GM18867 (cell line): Measurements from ENCODE around the gene GATA1.

ENCODE experiments used
- ATAC-seq: cut with Tn5 transposase; IDR thresholded peaks from one replicate; pipeline ENCODE4 v1.9.1; 2021; ENCODE audit warnings: mild to moderate bottlenecking, moderate library complexity; ENCODE audit not compliant: unreplicated experiment

GATA1 gene

GRCh38 chrX:48786341-48786800 is at the start of gene GATA1:
GATA1 (plus strand) TSS chrX:48786590; CDS start chrX:48791110, 4,520 bp downstream.
- no peak for ATAC-seq

- no peak for ATAC-seq
Measured at GRCh38 chrX:48736878-48737212, 49.5 kb upstream of the GATA1 start.

- ATAC-seq: peak; percentile 98
Measured at GRCh38 chrX:48737213-48737938, 49.0 kb upstream of the GATA1 start.

- no peak for ATAC-seq
Measured at GRCh38 chrX:48737940-48738339, 48.5 kb upstream of the GATA1 start.

GRCh38 chrX:48741834-48742233 is 44.6 kb upstream of the GATA1 start:
- ATAC-seq: no peak

GRCh38 chrX:48745222-48745621 is 41.2 kb upstream of the GATA1 start:
- ATAC-seq: no peak

- ATAC-seq: no peak
Measured at GRCh38 chrX:48747415-48748016, 38.9 kb upstream of the GATA1 start.

GRCh38 chrX:48749182-48749581 is 37.2 kb upstream of the GATA1 start:
- ATAC-seq: no peak

- ATAC-seq: no peak
Measured at GRCh38 chrX:48751343-48751742, 35.0 kb upstream of the GATA1 start.

GRCh38 chrX:48752498-48752897 is 33.9 kb upstream of the GATA1 start:
- no peak for ATAC-seq

- ATAC-seq: no peak
Measured at GRCh38 chrX:48753708-48754228, 32.6 kb upstream of the GATA1 start.

GRCh38 chrX:48754238-48754637 is 32.2 kb upstream of the GATA1 start:
- no peak for ATAC-seq

GRCh38 chrX:48761674-48762471 is 24.5 kb upstream of the GATA1 start, which contains the start of gene GLOD5:
GLOD5 (plus strand) TSS chrX:48761747; CDS start chrX:48761791, 44 bp downstream.
- no peak for ATAC-seq

GRCh38 chrX:48769230-48769629 is 17.2 kb upstream of the GATA1 start:
- no peak for ATAC-seq

- ATAC-seq: no peak
Measured at GRCh38 chrX:48770296-48770695, 16.1 kb upstream of the GATA1 start.

GRCh38 chrX:48772602-48773001 is 13.8 kb upstream of the GATA1 start:
- ATAC-seq: no peak

GRCh38 chrX:48776818-48777439 is 9.5 kb upstream of the GATA1 start:
- ATAC-seq: no peak

GRCh38 chrX:48779399-48779798 is 7.0 kb upstream of the GATA1 start:
- ATAC-seq: no peak

GRCh38 chrX:48781705-48782104 is 4.7 kb upstream of the GATA1 start:
- no peak for ATAC-seq

GRCh38 chrX:48782216-48782615 is 4.2 kb upstream of the GATA1 start:
- ATAC-seq: no peak

GRCh38 chrX:48782795-48783194 is 3.6 kb upstream of the GATA1 start:
- ATAC-seq: no peak
